ENCODE measurements around the gene SERPIND1.
"Not testable (repeated sequence)": the region's sequence is repeated elsewhere in the genome, so short reads cannot be mapped to it uniquely, and the experiment has no call there.

The SERPIND1 gene

GRCh38 chr22:20815477-20816050 lies 41.7 kb downstream of the SERPIND1 start:
- no peak for DNase-seq (ENCODE audit: low spot score)

GRCh38 chr22:20816559-20816958 lies 42.6 kb downstream of the SERPIND1 start:
- no peak for DNase-seq (ENCODE audit: low spot score)

- no peak for DNase-seq (ENCODE audit: low spot score)
Observed at GRCh38 chr22:20818471-20818870, 44.6 kb downstream of the SERPIND1 start.

GRCh38 chr22:20819471-20819870 lies 45.6 kb downstream of the SERPIND1 start:
- no peak for DNase-seq (ENCODE audit: low spot score)

GRCh38 chr22:20821717-20822239 lies 47.9 kb downstream of the SERPIND1 start:
- not testable (repeated sequence) for DNase-seq (ENCODE audit: low spot score)

GRCh38 chr22:20822240-20822639 lies 48.3 kb downstream of the SERPIND1 start:
- DNase-seq (ENCODE audit: low spot score), result no peak

- DNase-seq (ENCODE audit: low spot score), result no peak
Observed at GRCh38 chr22:20823264-20823663, 49.4 kb downstream of the SERPIND1 start.

GRCh38 chr22:20825216-20825615 lies 51.3 kb downstream of the SERPIND1 start:
- not testable (repeated sequence) for DNase-seq (ENCODE audit: low spot score)

- no peak for DNase-seq (ENCODE audit: low spot score)
Observed at GRCh38 chr22:20825624-20826023, 51.7 kb downstream of the SERPIND1 start.

GRCh38 chr22:20826373-20827152 lies 52.6 kb downstream of the SERPIND1 start:
- not testable (repeated sequence) for DNase-seq (ENCODE audit: low spot score)

GRCh38 chr22:20829491-20830134 lies 55.7 kb downstream of the SERPIND1 start:
- DNase-seq (ENCODE audit: low spot score), result no peak

GRCh38 chr22:20833225-20833665 lies 59.3 kb downstream of the SERPIND1 start:
- no peak for DNase-seq (ENCODE audit: low spot score)

- no peak for DNase-seq (ENCODE audit: low spot score)
Observed at GRCh38 chr22:20834206-20834605, 60.3 kb downstream of the SERPIND1 start.

GRCh38 chr22:20834725-20835124 lies 60.8 kb downstream of the SERPIND1 start:
- no peak for DNase-seq (ENCODE audit: low spot score)
